Karpas-422 (cell line): Measurements from ENCODE around the gene ADORA3. TPM values are rescaled to one million over a fixed set of nuclear protein-coding genes. Genes with fewer than 3 reads are reported as not detected.

ENCODE experiments used
- DNase-seq: peaks from one replicate; pipeline ENCODE4 v3.0.0-alpha.2; 2015
- H2AFZ ChIP-seq: fragments of 200-600 bp; sonication (generic); 2 replicates; pipeline ENCODE4 v1.6.1; 2014; ENCODE audit warnings: antibody characterized with exemption, low read length, mixed read lengths
- H3K27ac ChIP-seq: fragments of 200-600 bp; sonication (generic); 2 replicates; pipeline ENCODE4 v1.5.1; 2014; ENCODE audit warnings: mild to moderate bottlenecking, low read length, moderate library complexity
- H3K27me3 ChIP-seq: fragments of 200-600 bp; sonication (generic); 2 replicates; pipeline ENCODE4 v1.6.1; 2014; ENCODE audit warnings: low read length, mixed read lengths
- H3K36me3 ChIP-seq: fragments of 200-600 bp; sonication (generic); 2 replicates; pipeline ENCODE4 v1.6.1; 2014; ENCODE audit warnings: low read length, mixed read lengths; ENCODE audit not compliant: insufficient read depth
- H3K4me1 ChIP-seq: fragments of 200-600 bp; sonication (generic); 2 replicates; pipeline ENCODE4 v1.6.1; 2014; ENCODE audit warnings: mild to moderate bottlenecking, low read length, mixed read lengths
- H3K4me2 ChIP-seq: fragments of 200-600 bp; sonication (generic); 2 replicates; pipeline ENCODE4 v1.6.1; 2014; ENCODE audit warnings: low read length, low read depth, mild to moderate bottlenecking; ENCODE audit not compliant: poor library complexity, severe bottlenecking
- H3K4me3 ChIP-seq: fragments of 200-600 bp; sonication (generic); 2 replicates; pipeline ENCODE4 v1.5.1; 2014; ENCODE audit warnings: mild to moderate bottlenecking, antibody characterized with exemption, low read length, mixed read lengths
- H3K79me2 ChIP-seq: fragments of 200-600 bp; sonication (generic); 2 replicates; pipeline ENCODE4 v1.6.1; 2014; ENCODE audit warnings: mild to moderate bottlenecking, low read length, mixed read lengths
- H3K9ac ChIP-seq: fragments of 200-600 bp; sonication (generic); 2 replicates; pipeline ENCODE4 v1.6.0; 2014; ENCODE audit warnings: low read length
- H3K9me2 ChIP-seq: fragments of 200-600 bp; sonication (generic), shearing (Covaris generic); replicated peaks from 2 replicates; pipeline ENCODE4 v1.6.0; 2014; ENCODE audit warnings: mild to moderate bottlenecking, low read length, moderate library complexity; ENCODE audit not compliant: insufficient read depth
- H3K9me3 ChIP-seq: fragments of 300-700, 200-600 bp; sonication (generic); 2 replicates; pipeline ENCODE4 v1.6.1; 2014; ENCODE audit warnings: low read length, mixed read lengths
- H4K20me1 ChIP-seq: fragments of 200-600 bp; sonication (generic); 2 replicates; pipeline ENCODE4 v1.6.1; 2014; ENCODE audit warnings: mild to moderate bottlenecking, antibody characterized with exemption, low read length, low read depth; ENCODE audit not compliant: insufficient read depth
- total RNA-seq: library from RNA; depleted of rRNA; stranded (reverse); fragments of >200 nt; shearing (Covaris generic); gene quantifications from 2 replicates; pipeline ENCODE4 v1.2.3, GENCODE V29; 2014; ENCODE audit warnings: low replicate concordance

ADORA3 gene
- total RNA-seq, 1 experiment from 2014 or later = not detected

- Histone ChIP-seq H3K9me2 (no peaks in the 10 kb centered on the region), H3K27me3 (no peaks in the 10 kb centered on the region), H3K4me1 (peaks cover 14% of the 10 kb centered on the region), H3K4me2 (no peak overlapping the region), H3K27ac (no peak overlapping the region), H3K4me3 (no peak overlapping the region), H2AFZ (no peak overlapping the region), H3K9me3 (no peaks in the 10 kb centered on the region), H3K79me2 (no peaks in the 10 kb centered on the region), H4K20me1 (no peaks in the 10 kb centered on the region), H3K36me3 (peaks cover 9% of the 10 kb centered on the region; the same call in 1 of the 2 replicates), H3K9ac (no peak overlapping the region)
- no peak for DNase-seq
Measured at GRCh38 chr1:111468717-111469100, 34.7 kb downstream of the ADORA3 start.

- no peaks in the 10 kb centered on the region for H3K79me2 ChIP-seq
- H3K9ac ChIP-seq = no peak overlapping the region
- H3K27ac ChIP-seq = no peak overlapping the region
- no peaks in the 10 kb centered on the region for H3K9me2 ChIP-seq
- H3K4me2 ChIP-seq = no peak overlapping the region
- no peak overlapping the region for H3K4me3 ChIP-seq
- peaks cover 14% of the 10 kb centered on the region for H3K4me1 ChIP-seq
- no peaks in the 10 kb centered on the region for H3K27me3 ChIP-seq
- no peaks in the 10 kb centered on the region for H4K20me1 ChIP-seq
- no peak for DNase-seq
- no peak overlapping the region for H2AFZ ChIP-seq
- no peaks in the 10 kb centered on the region for H3K9me3 ChIP-seq
- H3K36me3 ChIP-seq = peaks cover 12% of the 10 kb centered on the region
Measured at GRCh38 chr1:111467865-111468716, 35.3 kb downstream of the ADORA3 start.

GRCh38 chr1:111466480-111466879 is 37.0 kb downstream of the ADORA3 start:
- Histone ChIP-seq H4K20me1 (no peaks in the 10 kb centered on the region), H3K9me2 (no peaks in the 10 kb centered on the region), H3K9me3 (no peaks in the 10 kb centered on the region), H2AFZ (no peak overlapping the region), H3K36me3 (peaks cover 20% of the 10 kb centered on the region), H3K4me3 (no peak overlapping the region), H3K9ac (no peak overlapping the region), H3K4me2 (no peak overlapping the region), H3K79me2 (no peaks in the 10 kb centered on the region), H3K27me3 (no peaks in the 10 kb centered on the region), H3K4me1 (peaks cover 13% of the 10 kb centered on the region), H3K27ac (no peak overlapping the region)
- no peak for DNase-seq

- DNase-seq = no peak
- Histone ChIP-seq H3K9ac (no peak overlapping the region), H3K4me1 (peaks cover 6% of the 10 kb centered on the region), H3K27me3 (no peaks in the 10 kb centered on the region), H3K9me3 (no peaks in the 10 kb centered on the region), H3K4me2 (no peak overlapping the region), H3K9me2 (no peaks in the 10 kb centered on the region), H3K27ac (no peak overlapping the region), H4K20me1 (no peaks in the 10 kb centered on the region), H2AFZ (no peak overlapping the region), H3K4me3 (no peak overlapping the region), H3K36me3 (peaks cover 26% of the 10 kb centered on the region), H3K79me2 (no peaks in the 10 kb centered on the region)
Measured at GRCh38 chr1:111465754-111466153, 37.7 kb downstream of the ADORA3 start.

GRCh38 chr1:111463029-111463683 is 40.3 kb downstream of the ADORA3 start:
- Histone ChIP-seq H3K4me3 (no peak overlapping the region), H3K4me1 (no peaks in the 10 kb centered on the region), H4K20me1 (no peaks in the 10 kb centered on the region), H3K9ac (no peak overlapping the region), H3K4me2 (no peak overlapping the region), H3K27me3 (no peaks in the 10 kb centered on the region), H2AFZ (no peak overlapping the region), H3K27ac (no peak overlapping the region), H3K79me2 (peaks cover 6% of the 10 kb centered on the region; the same call in 1 of the 2 replicates), H3K9me3 (no peaks in the 10 kb centered on the region), H3K36me3 (peaks cover 38% of the 10 kb centered on the region), H3K9me2 (no peaks in the 10 kb centered on the region)
- DNase-seq = no peak

GRCh38 chr1:111462370-111463028 is 40.9 kb downstream of the ADORA3 start:
- H3K9me2 ChIP-seq = no peaks in the 10 kb centered on the region
- no peaks in the 10 kb centered on the region for H4K20me1 ChIP-seq
- H3K9me3 ChIP-seq = no peaks in the 10 kb centered on the region
- H3K4me2 ChIP-seq = no peak overlapping the region
- H2AFZ ChIP-seq = no peak overlapping the region
- H3K27ac ChIP-seq = no peak overlapping the region
- H3K27me3 ChIP-seq = no peaks in the 10 kb centered on the region
- H3K36me3 ChIP-seq = peaks cover 45% of the 10 kb centered on the region
- H3K4me1 ChIP-seq = no peaks in the 10 kb centered on the region
- no peak for DNase-seq
- H3K79me2 ChIP-seq = peaks cover 6% of the 10 kb centered on the region; the same call in 1 of the 2 replicates
- no peak overlapping the region for H3K4me3 ChIP-seq
- no peak overlapping the region for H3K9ac ChIP-seq

- H2AFZ ChIP-seq = no peak overlapping the region
- no peaks in the 10 kb centered on the region for H3K4me1 ChIP-seq
- no peak overlapping the region for H3K4me3 ChIP-seq
- H3K4me2 ChIP-seq = no peak overlapping the region
- H3K9me3 ChIP-seq = no peaks in the 10 kb centered on the region
- H3K79me2 ChIP-seq = peaks cover 10% of the 10 kb centered on the region
- H3K27ac ChIP-seq = no peak overlapping the region
- no peaks in the 10 kb centered on the region for H3K9me2 ChIP-seq
- H3K9ac ChIP-seq = no peak overlapping the region
- H3K36me3 ChIP-seq = peaks cover 52% of the 10 kb centered on the region
- H4K20me1 ChIP-seq = no peaks in the 10 kb centered on the region
- DNase-seq = no peak
- no peaks in the 10 kb centered on the region for H3K27me3 ChIP-seq
Measured at GRCh38 chr1:111461765-111462164, 41.7 kb downstream of the ADORA3 start.

GRCh38 chr1:111455642-111456031 is 47.8 kb downstream of the ADORA3 start:
- Histone ChIP-seq H3K9me2 (0 out of 2 replicates have a peak, but pooled peaks cover 2% of the 10 kb centered on the region), H3K27me3 (no peaks in the 10 kb centered on the region), H3K4me1 (peaks cover 16% of the 10 kb centered on the region), H3K4me2 (no peak overlapping the region), H3K27ac (no peak overlapping the region), H3K9me3 (no peaks in the 10 kb centered on the region), H3K79me2 (peaks cover 70% of the 10 kb centered on the region), H3K36me3 (peaks cover 78% of the 10 kb centered on the region), H4K20me1 (0 out of 2 replicates have a peak, but pooled peaks cover 9% of the 10 kb centered on the region), H2AFZ (no peak overlapping the region), H3K4me3 (no peak overlapping the region), H3K9ac (no peak overlapping the region)
- no peak for DNase-seq
